Neural cell (in vitro differentiated cells): ENCODE results near the gene ORC3. TPM values are rescaled to one million over a fixed set of nuclear protein-coding genes. Genes with fewer than 3 reads are reported as not detected.

Experiments used
- H2AFZ ChIP-seq: fragments of 200-600, 300-800 bp; sonication (generic), shearing (Covaris generic); 2 replicates; pipeline ENCODE4 v1.6.0; 2014; ENCODE audit warnings: low read depth, mild to moderate bottlenecking, antibody characterized with exemption, low read length, moderate library complexity
- H3F3A ChIP-seq: fragments of 200-600 bp; shearing (Covaris generic); 2 replicates; pipeline ENCODE4 v1.6.1; 2016; ENCODE audit warnings: mild to moderate bottlenecking, moderate library complexity, mixed read lengths, antibody characterized with exemption, low read length; ENCODE audit not compliant: insufficient read depth, poor library complexity, severe bottlenecking
- H3K27ac ChIP-seq: fragments of 200-600, 300-800 bp; sonication (generic), shearing (Covaris generic); 2 replicates; pipeline ENCODE4 v1.5.1; 2014; ENCODE audit warnings: mild to moderate bottlenecking, low read length, moderate library complexity
- H3K27me3 ChIP-seq: fragments of 300-800, 200-600 bp; sonication (generic), shearing (Covaris generic); 2 replicates; pipeline ENCODE4 v1.6.0; 2014; ENCODE audit warnings: mild to moderate bottlenecking, low read depth, low read length, moderate library complexity; ENCODE audit not compliant: insufficient read depth
- H3K36me3 ChIP-seq: fragments of 300-800, 200-600 bp; sonication (generic), shearing (Covaris generic); 2 replicates; pipeline ENCODE4 v1.5.1; 2014; ENCODE audit warnings: mild to moderate bottlenecking, antibody characterized with exemption, low read length, moderate library complexity; ENCODE audit not compliant: insufficient read depth
- H3K4me2 ChIP-seq: fragments of 300-800, 200-600 bp; sonication (generic), shearing (Covaris generic); 2 replicates; pipeline ENCODE4 v1.6.0; 2014; ENCODE audit warnings: mild to moderate bottlenecking, low read length
- H3K4me3 ChIP-seq: fragments of 300-800, 200-600 bp; sonication (generic), shearing (Covaris generic); 2 replicates; pipeline ENCODE4 v1.5.1; 2014; ENCODE audit warnings: mild to moderate bottlenecking, low read length, moderate library complexity
- H3K79me2 ChIP-seq: fragments of 200-600 bp; shearing (Covaris generic); replicated peaks from 2 replicates; pipeline ENCODE4 v1.6.0; 2014; ENCODE audit warnings: mild to moderate bottlenecking, low read length, moderate library complexity; ENCODE audit not compliant: insufficient read depth
- H3K9ac ChIP-seq: fragments of 300-800, 200-600 bp; sonication (generic), shearing (Covaris generic); 2 replicates; pipeline ENCODE4 v1.6.1; 2016; ENCODE audit warnings: mild to moderate bottlenecking, low read length, mixed read lengths
- H3K9me2 ChIP-seq: fragments of 200-600 bp; shearing (Covaris generic); 2 replicates; pipeline ENCODE4 v1.6.1; 2016; ENCODE audit warnings: mild to moderate bottlenecking, low read length, mixed read lengths; ENCODE audit not compliant: insufficient read depth
- H3K9me3 ChIP-seq: fragments of 200-600, 300-800 bp; sonication (generic), shearing (Covaris generic); 2 replicates; pipeline ENCODE4 v1.6.1; 2016; ENCODE audit warnings: mild to moderate bottlenecking, mixed run types, low read length, moderate library complexity, mixed read lengths
- H4K20me1 ChIP-seq: fragments of 200-600 bp; shearing (Covaris generic); 2 replicates; pipeline ENCODE4 v1.6.1; 2016; ENCODE audit warnings: mild to moderate bottlenecking, mixed run types; ENCODE audit not compliant: insufficient read depth
- CTCF ChIP-seq: fragments of 450-650 bp; IDR thresholded peaks from 2 replicates; pipeline ENCODE4 v1.5.1; 2014; ENCODE audit warnings: antibody characterized with exemption, mild to moderate bottlenecking, moderate library complexity; ENCODE audit not compliant: poor library complexity, severe bottlenecking
- EP300 ChIP-seq: fragments of 450-650 bp; conservative IDR thresholded peaks from 2 replicates; pipeline ENCODE4 v1.6.1; 2014; ENCODE audit warnings: antibody characterized with exemption, mild to moderate bottlenecking, moderate library complexity; ENCODE audit not compliant: poor library complexity, severe bottlenecking
- EZH2 ChIP-seq: fragments of 200-600, 300-800 bp; shearing (Covaris generic), sonication (generic); IDR thresholded peaks from 2 replicates; pipeline ENCODE4 v1.6.1; 2014; ENCODE audit warnings: antibody characterized with exemption, low read length, borderline replicate concordance, mild to moderate bottlenecking; ENCODE audit not compliant: insufficient read depth, poor library complexity, severe bottlenecking
- MXI1 ChIP-seq: fragments of 450-650 bp; conservative IDR thresholded peaks from 2 replicates; pipeline ENCODE4 v1.6.1; 2014; ENCODE audit warnings: antibody characterized with exemption, mild to moderate bottlenecking; ENCODE audit not compliant: poor library complexity, severe bottlenecking
- POLR2AphosphoS5 ChIP-seq: IDR thresholded peaks from 2 replicates; pipeline ENCODE4 v1.6.1; 2012
- RAD21 ChIP-seq: fragments of 450-650 bp; conservative IDR thresholded peaks from 2 replicates; pipeline ENCODE4 v1.6.1; 2014; ENCODE audit warnings: antibody characterized with exemption, mild to moderate bottlenecking, moderate library complexity
- REST ChIP-seq: IDR thresholded peaks from 2 replicates; pipeline ENCODE4 v1.6.1; 2012; ENCODE audit warnings: borderline replicate concordance
- SMC3 ChIP-seq: fragments of 450-650 bp; conservative IDR thresholded peaks from 2 replicates; pipeline ENCODE4 v1.6.1; 2014; ENCODE audit warnings: antibody characterized with exemption, mild to moderate bottlenecking, moderate library complexity; ENCODE audit not compliant: poor library complexity
- TAF1 ChIP-seq: IDR thresholded peaks from 2 replicates; pipeline ENCODE4 v1.6.1; 2012; ENCODE audit warnings: low read depth
- polyA plus RNA-seq: library from polyadenylated mRNA; depleted of rRNA; stranded (reverse); fragments of >200 nt; gene quantifications from 2 replicates; pipeline ENCODE4 v1.2.3, GENCODE V29; 2014

Gene ORC3
- polyA plus RNA-seq, 1 donor from 2014 or later, result 43.7 TPM

GRCh38 chr6:87639373-87639772 lies 49.4 kb downstream of the ORC3 start:
- no peaks in the 10 kb centered on the region for H3K9me3 ChIP-seq
- H3K4me2 ChIP-seq, result no peak overlapping the region
- TF ChIP-seq POLR2AphosphoS5 (no peak), MXI1 (no peak), EZH2 (no peak), REST (no peak), TAF1 (no peak)

GRCh38 chr6:87641065-87641692 lies 51.2 kb downstream of the ORC3 start:
- no peak overlapping the region for H3K27ac ChIP-seq
- no peak overlapping the region for H3K9ac ChIP-seq
- H3K27me3 ChIP-seq, result no peaks in the 10 kb centered on the region
- H3F3A ChIP-seq, result no peaks in the 10 kb centered on the region
- H3K4me3 ChIP-seq, result no peak overlapping the region
- TF ChIP-seq MXI1 (no peak), CTCF (no peak), REST (no peak), EZH2 (no peak), EP300 (no peak), TAF1 (no peak), POLR2AphosphoS5 (no peak), SMC3 (no peak), RAD21 (no peak)
- peaks cover 9% of the 10 kb centered on the region for H3K36me3 ChIP-seq
- H2AFZ ChIP-seq, result no peak overlapping the region
- no peaks in the 10 kb centered on the region for H3K9me2 ChIP-seq
- H3K79me2 ChIP-seq, result no peaks in the 10 kb centered on the region
- no peak overlapping the region for H3K4me2 ChIP-seq
- no peaks in the 10 kb centered on the region for H4K20me1 ChIP-seq
- no peaks in the 10 kb centered on the region for H3K9me3 ChIP-seq

More at GRCh38 chr6:87639373-87639772, 49.4 kb downstream of the ORC3 start:
- H3K27ac ChIP-seq, result no peak overlapping the region
- H3K4me3 ChIP-seq, result no peak overlapping the region
- no peaks in the 10 kb centered on the region for H4K20me1 ChIP-seq
- no peak overlapping the region for H3K9ac ChIP-seq
- no peaks in the 10 kb centered on the region for H3F3A ChIP-seq
- H3K79me2 ChIP-seq, result no peaks in the 10 kb centered on the region
- H2AFZ ChIP-seq, result no peak overlapping the region
- H3K9me2 ChIP-seq, result no peaks in the 10 kb centered on the region
- no peaks in the 10 kb centered on the region for H3K27me3 ChIP-seq
- peaks cover 9% of the 10 kb centered on the region for H3K36me3 ChIP-seq
